ENCODE measurements around the gene TENM4. TPM values are rescaled to one million over a fixed set of nuclear protein-coding genes. Genes with fewer than 3 reads are reported as not detected.

TENM4 gene
- total and polyA plus RNA-seq, 2 of the 8 experiments (the other 6 are each of a cell fraction or from before 2014, with no cell fraction given), result 3.5 to 7.2 TPM

GRCh38 chr11:79344753-79345294, 96.0 kb downstream of the TENM4 start:
- H2AK5ac ChIP-seq (ENCODE audit: low read depth, low read length), result no peak overlapping the region
- no peak overlapping the region for H3K4me3 ChIP-seq (ENCODE audit: extremely low read depth in 1 of 4, insufficient read depth in 2 of 4, low read depth in 3 of 4, low read length in 4 of 4)
- H2BK12ac ChIP-seq (ENCODE audit: low read depth, low read length), result no peak overlapping the region
- no peak overlapping the region for H4K5ac ChIP-seq (ENCODE audit: insufficient read length, low read depth, low read length)
- H3K79me1 ChIP-seq (ENCODE audit: low read depth, low read length), result no peaks in the 10 kb centered on the region; the same call in 1 of the 2 replicates
- 67% methylated on average over 3 of the region's 3 CpGs; no CpG with 5 or more reads in 1 of the 2 experiments for WGBS, 2 experiments (ENCODE audit: extremely low coverage in 1 of 2, insufficient coverage in 1 of 2, insufficient read length in 1 of 2, insufficient replicate concordance in 2 of 2, low coverage in 1 of 2, low lambda C conversion rate in 2 of 2, missing lambda C conversion rate in 1 of 2)
- no peak for DNase-seq (ENCODE audit: low read depth in 1 of 2, low spot score in 2 of 2)
- no peak overlapping the region for H2BK20ac ChIP-seq (ENCODE audit: low read length)
- ChIA-PET POLR2A (ENCODE audit: partially characterized antibody) (no interaction called here), CTCF (ENCODE audit: partially characterized antibody) (interaction anchor here (1.0 to 1.1 kb wide), 2 partner anchors 8 to 21 kb away, joined by 3 to 4 read pairs; no protein-coding TSS in a partner anchor)
- H3K18ac ChIP-seq (ENCODE audit: extremely low read depth, low read length), result no peak overlapping the region
- H3K4ac ChIP-seq (replicated peaks; ENCODE audit: insufficient read length, low read depth, low read length), result no peak overlapping the region
- H2BK15ac ChIP-seq (ENCODE audit: low read length), result no peak overlapping the region
- no peak overlapping the region for H2BK5ac ChIP-seq (ENCODE audit: low read depth, low read length)
- no peak overlapping the region for H3K9ac ChIP-seq (replicated peaks in 1 of 4; ENCODE audit: extremely low read depth in 1 of 4, low read depth in 3 of 4, low read length in 3 of 4)
- FAIRE-seq, result no peak
- peaks cover 0 to 3% (median 0%) of the 10 kb centered on the region in 4 experiments; a peak in 2 of 7 replicates for H3K4me1 ChIP-seq (replicated peaks in 1 of 4; ENCODE audit: control insufficient read depth in 3 of 4, insufficient read depth in 4 of 4, low read length in 3 of 4)
- no peak overlapping the region for H3K27ac ChIP-seq (ENCODE audit: low read depth, low read length)
- H3K14ac ChIP-seq (ENCODE audit: insufficient read length), result no peak overlapping the region
- H4K8ac ChIP-seq (ENCODE audit: extremely low read depth, insufficient read depth, low read length), result no peak overlapping the region
- no peak overlapping the region for H3K4me2 ChIP-seq (ENCODE audit: insufficient read depth in 1 of 2, low read depth in 2 of 2, low read length in 2 of 2)
- H3K23me2 ChIP-seq (ENCODE audit: low read depth, low read length), result no peaks in the 10 kb centered on the region
- H4K91ac ChIP-seq (replicated peaks; ENCODE audit: insufficient read length, low read length), result no peak overlapping the region
- H3K23ac ChIP-seq (ENCODE audit: insufficient read length), result no peak overlapping the region
- H3K56ac ChIP-seq (replicated peaks; ENCODE audit: insufficient read length, low read depth, low read length), result no peak overlapping the region
- H3K27me3 ChIP-seq (replicated peaks in 1 of 4; ENCODE audit: control insufficient read depth in 3 of 4, extremely low read depth in 1 of 4, insufficient read depth in 3 of 4, low read length in 3 of 4), result no peaks in the 10 kb centered on the region
- H4K20me1 ChIP-seq (replicated peaks in 1 of 2; ENCODE audit: control insufficient read depth in 1 of 2, insufficient read depth in 2 of 2, low read length in 2 of 2), result no peaks in the 10 kb centered on the region
- no peak overlapping the region for H2AFZ ChIP-seq (ENCODE audit: low read length)
- H3K79me2 ChIP-seq (ENCODE audit: control insufficient read depth in 1 of 2, insufficient read depth in 2 of 2, low read length in 2 of 2), result no peaks in the 10 kb centered on the region
- no peak overlapping the region for H2BK120ac ChIP-seq (replicated peaks; ENCODE audit: low read depth, low read length)
- no peaks in the 10 kb centered on the region for H3K9me3 ChIP-seq (ENCODE audit: insufficient read depth in 2 of 2, low read depth in 1 of 2, low read length in 1 of 2)
- no peaks in the 10 kb centered on the region for H3K36me3 ChIP-seq (ENCODE audit: control insufficient read depth in 2 of 4, insufficient read depth in 4 of 4, low read length in 3 of 4)
- TF ChIP-seq GTF2F1 (IDR thresholded peaks at IDR 0.05; ENCODE audit: borderline replicate concordance, low read depth, low read length) (no peak), SUZ12 (IDR thresholded peaks at IDR 0.05; ENCODE audit: low read length) (no peak), CBX5 (IDR thresholded peaks at IDR 0.05; ENCODE audit: low read depth, low read length) (no peak), HDAC6 (IDR thresholded peaks at IDR 0.05; ENCODE audit: low read depth, low read length) (no peak), YY1 (IDR thresholded peaks at IDR 0.05; ENCODE audit: low read depth, low read length) (no peak), RNF2 (IDR thresholded peaks at IDR 0.05; ENCODE audit: borderline replicate concordance, low read depth, low read length, missing control alignments, poor library complexity, severe bottlenecking) (no peak), RFX5 (IDR thresholded peaks at IDR 0.05; ENCODE audit: borderline replicate concordance, low read depth, low read length) (no peak), JUND (IDR thresholded peaks at IDR 0.05; ENCODE audit: low read length) (no peak), EP300 (IDR thresholded peaks at IDR 0.05; ENCODE audit: borderline replicate concordance in 1 of 2, low read depth in 2 of 2, low read length in 2 of 2) (no peak), KDM5A (IDR thresholded peaks at IDR 0.05; ENCODE audit: low read length) (no peak), CTBP2 (IDR thresholded peaks at IDR 0.05; ENCODE audit: borderline replicate concordance, insufficient read depth, insufficient read length, low read length) (no peak), ATF3 (IDR thresholded peaks at IDR 0.05; ENCODE audit: insufficient read depth, low read depth, low read length) (no peak), SIRT6 (IDR thresholded peaks at IDR 0.05; ENCODE audit: low read length) (no peak)
